ENCODE results near the gene MLANA.

MLANA gene

DNA sequence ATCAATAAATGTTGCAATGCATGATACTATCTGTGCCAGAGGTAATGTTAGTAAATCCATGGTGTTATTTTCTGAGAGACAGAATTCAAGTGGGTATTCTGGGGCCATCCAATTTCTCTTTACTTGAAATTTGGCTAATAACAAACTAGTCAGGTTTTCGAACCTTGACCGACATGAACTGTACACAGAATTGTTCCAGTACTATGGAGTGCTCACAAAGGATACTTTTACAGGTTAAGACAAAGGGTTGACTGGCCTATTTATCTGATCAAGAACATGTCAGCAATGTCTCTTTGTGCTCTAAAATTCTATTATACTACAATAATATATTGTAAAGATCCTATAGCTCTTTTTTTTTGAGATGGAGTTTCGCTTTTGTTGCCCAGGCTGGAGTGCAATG is 18.2 kb downstream of the MLANA start:
- DNase-seq, result no peak

DNA sequence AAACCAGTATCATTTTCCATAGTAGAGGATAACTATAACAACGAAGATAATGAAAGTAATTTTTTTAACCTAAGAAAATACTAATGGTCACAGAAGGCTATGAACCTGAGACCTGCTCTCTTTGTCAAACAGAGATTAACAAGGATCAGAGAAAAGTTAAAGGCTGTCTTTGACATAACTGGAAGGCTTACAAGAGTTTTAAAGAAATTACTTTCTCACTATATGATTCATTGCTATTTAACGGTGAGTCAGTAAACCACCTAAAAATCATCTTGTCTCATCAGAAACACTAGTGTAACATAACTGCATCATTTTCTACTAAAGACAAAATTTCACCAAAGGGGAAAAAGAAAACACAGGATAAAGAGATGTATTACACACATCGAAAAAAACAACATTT is 19.3 kb downstream of the MLANA start:
- no peak for DNase-seq

DNA sequence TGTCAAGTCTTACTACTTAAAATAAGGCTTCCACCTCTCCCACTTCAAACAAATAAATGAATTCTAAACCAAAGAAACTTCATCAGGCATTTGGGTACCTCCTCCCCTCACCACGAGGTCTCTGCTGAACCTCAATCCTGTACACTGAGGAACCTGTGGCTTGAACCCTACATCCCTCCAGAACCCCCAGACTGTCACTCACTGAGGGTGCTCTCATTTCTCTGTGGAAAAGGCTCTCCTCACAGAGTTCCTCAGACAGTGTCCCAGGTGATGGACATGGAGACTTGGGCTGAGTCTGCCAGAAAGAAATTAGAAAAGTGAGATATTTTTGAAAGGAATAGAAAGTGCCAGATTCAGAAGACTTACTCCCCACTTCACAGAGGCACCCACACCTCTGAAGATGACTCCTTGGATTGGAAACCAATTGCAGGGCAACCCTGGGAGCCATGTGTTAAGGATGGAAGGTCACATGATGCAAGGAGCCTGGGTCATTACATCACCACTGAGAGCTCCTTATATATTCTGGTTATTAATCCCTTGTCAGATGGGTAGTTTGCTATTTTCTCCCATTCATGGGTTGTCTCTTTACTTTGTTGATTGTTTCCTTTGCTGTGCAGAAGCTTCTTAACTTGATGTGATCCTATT is 19.8 kb downstream of the MLANA start:
- DNase-seq, result no peak

DNA sequence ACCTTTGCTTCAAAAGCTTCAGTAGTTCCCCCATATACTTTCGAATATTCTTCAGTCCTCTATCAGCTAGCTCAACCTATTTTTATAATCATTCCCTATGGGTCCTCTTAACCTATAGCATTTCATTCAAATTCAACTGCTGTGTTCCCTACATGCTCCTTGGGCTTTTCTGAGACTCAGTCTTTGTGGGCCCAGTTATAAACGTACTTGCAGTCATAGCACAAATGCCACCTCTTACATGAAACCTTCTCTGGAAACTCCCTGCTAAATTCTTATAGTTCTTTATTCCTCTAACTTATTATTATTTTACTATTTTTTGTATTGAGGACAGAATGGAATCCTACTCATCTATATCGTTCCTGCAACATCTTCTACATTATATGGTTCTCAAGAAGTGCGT is 24.7 kb downstream of the MLANA start:
- DNase-seq, result no peak

DNA sequence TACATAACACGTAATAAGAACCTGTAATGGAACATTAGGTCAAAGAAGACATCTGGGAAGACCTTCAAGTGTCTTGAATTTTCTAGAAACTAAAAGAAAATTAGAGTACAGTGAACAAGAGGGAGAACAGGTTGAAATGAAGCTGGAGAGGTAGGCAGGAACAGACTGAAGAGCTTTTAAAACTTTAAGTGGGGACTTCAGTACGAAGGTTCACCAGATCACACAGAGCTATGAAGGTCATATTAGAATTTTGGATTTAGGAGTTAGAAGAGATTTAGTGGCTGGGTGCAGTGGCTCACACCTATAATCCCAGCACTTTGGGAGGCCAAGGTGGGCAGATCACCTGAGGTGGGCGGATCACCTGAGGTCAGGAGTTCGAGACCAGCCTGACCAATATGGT is 26.6 kb downstream of the MLANA start:
- DNase-seq, result no peak

DNA sequence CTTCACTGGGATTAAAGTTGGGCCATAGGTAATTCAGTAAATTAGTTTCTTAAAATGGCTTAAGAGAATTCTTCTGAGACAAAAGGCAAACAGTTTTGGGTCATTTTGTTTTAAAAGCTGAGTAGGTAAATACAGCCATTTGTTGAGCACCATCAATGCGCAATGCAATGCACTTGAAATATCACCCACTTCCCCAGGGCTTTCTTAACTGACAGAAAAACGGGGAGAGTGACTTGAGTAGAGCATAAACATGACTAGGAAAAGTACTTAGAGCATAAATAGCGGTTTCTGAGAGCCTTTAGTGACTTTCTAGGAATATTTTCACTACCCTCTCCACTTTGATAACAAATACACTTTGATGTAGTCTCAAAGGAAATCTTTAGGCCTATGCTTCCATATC is 27.2 kb downstream of the MLANA start:
- DNase-seq, result no peak

DNA sequence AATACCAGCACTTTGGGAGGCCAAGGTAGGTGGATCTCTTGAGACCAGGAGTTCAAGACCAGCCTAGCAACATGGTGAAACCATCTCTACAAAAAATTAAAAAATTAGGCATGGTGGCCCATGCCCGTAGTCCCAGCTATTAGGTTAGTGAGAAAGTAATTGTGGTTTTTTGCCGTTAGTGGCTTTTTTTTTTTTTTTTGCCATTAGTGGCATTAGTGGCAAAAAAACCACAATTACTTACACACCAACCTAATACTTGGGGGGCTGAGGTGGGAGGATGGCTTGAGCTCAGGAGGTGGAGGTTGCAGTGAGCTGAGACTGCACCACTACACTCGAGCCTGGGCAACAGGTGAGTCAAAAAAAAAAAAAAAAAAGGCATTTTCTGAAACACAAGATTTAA is 27.8 kb downstream of the MLANA start:
- no peak for DNase-seq

DNA sequence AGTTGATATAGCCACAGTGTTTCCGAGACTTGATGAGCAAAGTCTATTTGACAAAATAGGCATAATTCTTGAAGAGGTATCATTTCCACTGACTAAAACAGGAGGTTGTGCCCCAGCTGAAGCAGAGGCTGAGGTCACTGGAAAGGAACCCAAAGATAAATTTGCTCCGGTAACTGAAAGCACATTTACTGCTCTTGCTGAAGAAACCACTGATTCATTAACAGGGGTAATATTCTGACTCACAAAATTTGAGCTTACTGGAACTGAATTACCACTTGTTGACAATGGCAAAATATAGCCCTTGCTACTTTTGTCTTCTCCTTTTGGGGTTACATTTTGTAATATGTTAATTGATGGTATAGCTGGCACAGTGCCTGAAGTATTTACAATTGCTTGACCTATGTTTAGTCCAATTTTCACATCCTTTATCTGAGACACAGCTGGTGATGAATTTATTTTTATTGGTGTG is 30.2 kb downstream of the MLANA start:
- DNase-seq, result no peak

DNA sequence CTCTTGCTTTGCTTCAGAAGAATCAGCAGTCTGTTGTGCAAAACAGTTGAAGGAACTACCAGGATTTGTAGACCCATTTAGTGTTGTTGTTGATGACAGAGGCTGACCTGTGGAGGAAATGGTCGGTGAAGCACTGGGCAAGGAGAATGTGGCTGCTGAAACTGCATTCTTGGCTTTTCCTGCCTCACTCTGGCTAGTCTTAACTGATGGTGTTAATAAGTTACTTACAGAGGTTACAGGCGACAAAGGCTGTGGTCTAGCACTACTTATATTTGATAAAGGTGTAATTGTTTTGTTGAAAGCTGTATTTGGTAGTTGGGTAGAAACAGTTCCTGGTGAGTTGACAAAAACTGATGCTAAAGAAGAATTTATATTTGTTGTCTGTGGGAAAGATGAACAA is 31.5 kb downstream of the MLANA start:
- DNase-seq, result peak in 1 of 2 donors; percentile 7

DNA sequence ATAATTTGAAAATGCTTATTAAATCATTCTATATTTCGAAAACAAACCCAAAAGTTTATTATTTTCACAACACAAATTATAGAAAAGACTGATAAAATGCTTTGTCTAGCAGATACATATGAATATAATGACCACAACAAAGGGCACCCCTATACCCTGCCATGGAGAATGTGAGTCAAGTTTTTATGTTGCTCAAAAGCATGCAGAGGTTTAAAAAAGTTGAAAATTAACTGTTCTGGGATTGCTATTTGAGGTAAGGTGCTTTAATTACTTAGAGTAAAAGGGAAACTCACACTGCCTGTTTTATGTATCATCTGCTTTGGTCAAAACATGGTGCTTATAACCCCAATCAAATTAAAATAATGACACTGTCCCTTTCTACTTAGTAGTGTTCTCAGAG is 41.0 kb downstream of the MLANA start:
- DNase-seq, result no peak

DNA sequence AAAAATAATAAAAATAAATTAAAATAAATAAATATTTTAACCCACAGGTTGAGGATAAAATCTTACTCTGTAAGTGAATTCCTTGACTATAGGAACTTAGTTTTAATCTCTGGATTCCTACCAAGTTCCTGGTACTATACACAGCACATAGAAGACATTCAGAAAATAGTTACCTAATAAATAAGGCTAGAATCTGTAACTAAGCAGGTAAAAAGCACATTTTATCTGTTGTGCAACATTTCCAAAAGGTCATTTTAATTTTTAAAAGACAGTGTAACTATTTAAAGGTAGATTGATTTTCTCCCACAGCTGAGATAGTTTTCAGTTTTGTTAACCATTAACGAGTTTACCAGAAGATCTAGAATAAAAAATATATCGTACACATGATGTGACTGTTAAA is 47.8 kb downstream of the MLANA start:
- no peak for DNase-seq

DNA sequence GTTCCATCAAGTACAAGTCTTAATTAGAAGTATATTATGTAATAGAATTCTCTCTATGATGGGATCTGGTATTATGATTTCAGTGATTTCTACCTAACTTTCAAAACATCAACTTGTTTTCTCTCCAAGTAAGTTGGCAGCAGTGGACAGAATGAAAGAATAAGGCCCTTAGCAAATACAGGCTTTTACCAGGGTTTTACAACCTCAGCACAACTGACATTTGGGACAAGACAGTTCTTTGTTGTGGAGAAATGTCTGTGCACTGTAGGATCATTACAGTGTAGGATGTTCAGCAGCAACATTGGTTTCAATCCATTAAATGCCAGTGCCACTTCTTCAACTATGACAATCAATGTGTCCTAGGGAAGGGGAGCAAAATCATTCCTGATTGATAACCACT is 48.8 kb downstream of the MLANA start:
- DNase-seq, result no peak

DNA sequence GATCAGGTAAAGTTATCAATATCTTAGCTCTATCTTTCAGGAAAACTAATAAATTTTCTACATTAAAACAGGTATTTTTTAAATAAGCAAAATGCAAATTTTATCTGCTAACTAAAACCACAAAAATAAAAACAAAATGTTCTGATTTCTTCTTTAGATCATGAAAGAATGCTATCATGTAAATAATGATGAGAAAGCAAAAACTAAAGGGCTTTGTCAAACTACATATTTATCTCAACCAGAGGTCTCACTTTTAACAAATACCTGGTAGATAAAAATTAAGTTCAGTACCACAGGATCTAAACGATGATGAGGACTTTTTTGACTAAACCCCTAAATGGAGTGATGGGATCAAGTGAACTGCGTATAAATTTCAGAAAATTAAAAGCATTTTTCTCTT is 50.5 kb downstream of the MLANA start:
- DNase-seq, result no peak

DNA sequence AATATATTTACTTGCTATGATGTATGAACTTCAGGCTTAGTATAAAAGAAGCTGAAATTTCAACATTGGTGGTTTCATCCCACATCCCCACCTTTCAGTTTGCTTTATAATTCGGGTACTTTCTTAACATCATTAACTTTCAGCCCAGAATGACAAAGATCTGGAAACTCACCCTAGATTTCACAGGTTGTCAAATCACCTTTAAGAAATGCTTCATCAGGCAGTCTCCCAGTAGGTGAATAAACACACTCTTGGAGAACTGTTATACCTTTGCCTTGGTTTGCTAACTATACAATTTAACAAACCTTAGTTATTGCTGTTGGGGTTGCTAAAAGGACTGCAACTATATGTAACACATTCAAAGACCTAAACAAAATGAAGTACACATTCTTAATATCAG is 54.4 kb downstream of the MLANA start:
- DNase-seq, result no peak

DNA sequence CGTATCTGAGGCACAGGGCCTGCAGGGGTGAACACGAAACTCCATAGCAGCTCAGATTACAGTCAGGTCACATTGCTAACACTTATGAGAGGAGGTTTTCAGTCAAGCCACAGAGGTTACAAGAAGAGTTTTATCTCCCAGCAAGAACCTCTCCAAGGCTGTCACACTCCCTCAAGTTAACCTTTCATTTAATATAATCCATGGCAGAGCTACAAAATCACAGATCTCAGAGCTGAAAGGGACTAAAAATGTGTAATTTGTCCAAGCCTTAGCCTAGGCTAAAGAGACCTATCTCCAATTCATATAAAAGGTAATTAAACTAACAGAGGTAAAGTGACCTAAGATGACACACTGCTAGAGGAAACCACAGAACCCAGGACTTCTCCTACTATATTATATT is 57.2 kb downstream of the MLANA start:
- peak in 1 of 2 donors; percentile 6 for DNase-seq

DNA sequence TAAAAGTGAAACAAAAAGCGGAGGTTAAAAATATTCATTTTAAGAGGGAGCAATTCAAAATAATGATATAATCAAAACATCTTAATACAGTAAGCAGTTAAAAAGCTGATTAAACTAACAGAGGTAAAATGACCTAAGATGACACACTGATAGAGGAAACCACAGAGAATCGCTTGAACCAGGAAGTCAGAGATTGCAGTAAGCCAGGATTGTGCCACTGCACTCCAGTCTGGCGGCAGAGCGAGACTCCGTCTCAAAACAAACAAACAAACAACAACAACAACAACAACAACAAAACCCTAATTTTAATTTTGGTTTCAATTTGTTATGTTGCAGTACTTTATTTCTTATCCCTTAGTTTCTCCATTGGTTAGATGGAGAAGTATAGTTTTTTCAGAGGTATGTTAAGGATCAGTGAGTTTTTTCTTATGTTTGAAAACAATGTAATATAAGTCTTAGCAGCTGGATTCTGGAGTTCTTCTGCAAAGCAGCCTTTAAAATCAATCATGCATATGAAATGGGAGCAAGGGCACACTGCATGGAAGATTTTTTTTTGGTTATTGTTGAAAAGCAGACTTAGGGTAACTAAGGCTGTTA is 58.5 kb downstream of the MLANA start:
- DNase-seq, result peak in 1 of 2 donors; percentile 50

DNA sequence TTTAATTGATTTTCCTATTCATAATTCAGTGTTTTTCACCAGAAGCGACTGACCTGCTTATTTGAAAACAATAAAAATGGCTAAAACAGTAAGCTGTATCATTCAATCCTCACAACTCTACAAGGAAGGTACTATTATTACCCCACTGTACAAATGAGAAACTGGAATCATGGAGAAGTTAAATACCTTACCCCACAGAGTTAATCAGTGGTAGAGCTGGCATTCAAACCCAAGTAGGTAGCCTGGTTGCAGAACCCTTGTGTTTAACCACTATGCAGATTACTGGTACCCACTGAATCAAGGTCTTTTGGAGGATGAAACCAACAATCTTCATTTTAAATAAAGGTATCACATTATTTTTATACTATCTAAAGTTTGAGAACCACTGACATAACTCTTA is 59.6 kb downstream of the MLANA start:
- DNase-seq, result no peak

DNA sequence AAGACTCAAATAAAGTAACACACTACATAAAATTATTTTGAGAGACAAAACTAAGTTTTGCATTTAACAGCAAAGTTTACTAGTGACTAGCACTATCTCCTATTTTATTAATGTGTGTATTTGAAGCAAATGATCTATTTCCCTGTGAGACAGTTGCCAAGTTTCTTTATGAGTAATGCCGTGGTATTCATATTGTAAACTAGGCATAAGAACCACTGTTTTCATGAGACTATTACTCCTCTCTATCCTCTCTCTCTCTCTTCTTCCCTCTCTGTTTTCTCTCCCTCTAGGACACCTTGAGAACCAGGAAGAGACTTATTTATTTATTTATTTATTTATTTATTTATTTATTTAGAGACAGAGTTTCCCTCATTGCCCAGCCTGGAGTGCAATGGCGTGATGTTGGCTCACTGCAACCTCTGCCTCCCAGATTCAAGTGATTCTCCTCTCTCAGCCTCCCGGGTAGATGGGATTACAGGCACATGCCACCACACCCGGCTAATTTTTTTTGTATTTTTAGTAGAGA is 61.1 kb downstream of the MLANA start:
- no peak for DNase-seq

DNA sequence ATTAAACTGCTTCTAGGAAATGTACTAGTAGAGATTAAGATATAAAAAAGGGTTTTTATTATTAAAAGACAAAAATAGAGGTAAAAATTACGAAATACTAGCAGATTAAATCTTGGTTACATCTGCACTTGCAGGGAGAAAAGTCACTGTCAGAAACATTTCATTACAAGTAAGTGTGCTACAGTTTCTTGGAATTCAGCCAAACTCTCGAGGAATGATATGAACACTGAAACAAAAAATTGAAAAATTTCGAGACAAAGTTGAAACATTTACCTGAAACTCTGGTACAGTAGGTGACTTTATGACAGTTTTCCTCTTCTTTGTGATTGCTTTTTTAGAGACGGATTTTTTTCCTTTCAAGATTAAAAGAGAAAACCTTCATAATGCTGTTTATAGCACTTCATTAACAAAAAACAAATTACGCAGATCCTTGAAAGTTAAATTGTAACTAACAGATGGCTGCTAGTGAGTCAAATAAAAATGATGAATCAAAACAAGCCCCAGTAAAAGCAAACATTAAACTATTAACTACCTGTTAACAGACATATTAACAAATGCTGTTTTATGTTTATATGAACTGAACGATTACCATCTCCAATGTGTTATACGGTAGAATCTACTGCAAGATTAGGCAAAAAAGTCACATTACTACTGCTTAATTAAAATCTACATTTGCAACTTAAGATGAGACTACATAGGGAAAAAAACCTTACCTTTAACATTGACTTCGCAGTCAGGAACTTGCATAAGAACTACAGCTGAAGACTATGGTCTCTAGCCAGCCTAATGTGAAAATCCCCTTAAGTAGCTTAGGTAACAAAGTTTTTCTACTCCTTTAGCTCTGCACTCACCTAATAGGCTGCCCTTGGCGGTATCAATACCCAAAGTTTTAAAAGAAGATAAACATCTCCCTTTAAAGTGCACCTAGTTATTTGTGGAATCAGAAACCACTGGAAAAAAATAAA is 63.3 kb downstream of the MLANA start:
- no peak for DNase-seq

DNA sequence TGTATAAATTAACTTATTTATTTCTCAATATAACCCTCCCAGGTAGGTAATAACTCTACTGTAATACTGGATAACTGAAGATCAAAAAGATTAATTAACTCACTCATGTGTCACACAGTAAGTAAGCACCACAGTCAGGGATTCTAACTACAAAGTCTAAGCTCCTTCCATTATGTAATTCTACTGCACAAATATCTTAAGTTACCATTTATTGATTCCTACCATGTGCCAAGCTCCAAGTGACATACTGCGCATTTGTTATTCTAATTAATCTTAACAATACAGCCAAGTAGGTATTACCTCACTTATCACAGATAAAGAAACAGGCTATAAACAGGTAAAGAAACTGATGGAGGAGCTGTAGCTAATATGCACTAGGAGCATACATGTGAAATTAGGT is 66.5 kb downstream of the MLANA start:
- no peak for DNase-seq

DNA sequence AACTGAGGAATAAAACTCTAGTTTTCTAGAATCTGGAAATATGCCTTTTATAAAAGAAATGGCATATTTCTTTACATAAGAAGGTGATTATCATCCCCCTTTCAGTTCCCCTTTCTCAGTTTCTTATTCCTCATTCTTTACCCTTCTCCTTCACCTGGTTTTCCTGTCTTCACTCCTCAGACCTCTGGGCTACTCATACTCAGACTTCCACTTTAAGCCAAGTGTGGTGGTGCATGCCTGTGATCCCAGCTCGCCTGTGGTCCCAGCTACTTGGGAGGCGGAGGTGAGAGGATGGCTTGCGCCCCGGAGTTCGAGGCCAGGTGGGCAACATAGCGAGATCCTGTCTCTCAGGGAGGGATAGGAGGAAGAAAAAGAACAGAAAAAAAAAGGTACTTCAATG is 67.6 kb downstream of the MLANA start:
- no peak for DNase-seq

Data from CD4-positive, alpha-beta T cell treated with Interferon alpha-2 for 1 hour (primary cell).